HG02571 (cell line): ENCODE measurements around the gene NID1.
A peak's percentile ranks its signal among the peaks of the same experiment; 100 is the strongest.
"Not testable (repeated sequence)": the region's sequence is repeated elsewhere in the genome, so short reads cannot be mapped to it uniquely, and the experiment has no call there.

Experiments
- ATAC-seq: cut with Tn5 transposase; IDR thresholded peaks from one replicate; pipeline ENCODE4 v1.9.1; 2021; ENCODE audit warnings: mild to moderate bottlenecking, moderate library complexity; ENCODE audit not compliant: unreplicated experiment

NID1 gene

GRCh38 chr1:235939480-235939775 is 125.5 kb downstream of the NID1 start:
- no peak for ATAC-seq

DNA sequence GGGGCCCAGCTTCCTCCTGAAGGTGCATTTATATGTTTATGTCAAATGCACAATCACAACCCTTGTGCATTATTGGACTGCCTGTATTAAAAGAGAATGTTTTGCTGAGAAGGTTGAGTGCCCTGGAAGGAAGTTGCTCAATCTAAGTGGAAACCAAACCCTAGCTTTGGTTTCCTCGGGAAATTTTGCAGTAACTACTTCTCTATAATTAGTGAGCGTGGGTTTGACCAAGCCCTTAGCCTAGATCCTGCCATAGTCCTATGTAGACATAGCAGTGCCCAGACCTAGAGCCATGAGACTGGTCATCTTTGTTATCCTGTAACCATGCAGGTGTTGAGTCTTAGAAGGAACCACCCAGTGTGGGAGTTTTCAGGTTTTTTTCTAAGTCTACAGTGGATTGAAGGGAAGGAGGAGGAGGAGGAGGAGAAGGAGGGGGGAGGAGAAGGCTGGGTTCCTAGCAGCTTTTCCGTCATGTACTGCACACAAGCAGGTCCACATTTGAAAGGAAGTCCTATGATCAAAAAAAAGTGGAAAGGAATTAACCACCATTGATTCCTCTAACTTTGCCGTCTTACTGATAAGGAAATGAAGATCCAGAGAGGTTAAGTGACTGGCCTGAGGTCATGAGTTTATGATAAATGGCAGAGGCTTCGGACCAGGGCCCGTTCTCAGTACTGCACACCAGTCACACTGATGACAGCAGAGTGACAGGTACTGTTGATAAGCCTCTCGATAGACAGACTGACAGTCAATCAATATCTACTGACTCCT is 126.0 kb downstream of the NID1 start:
- ATAC-seq = peak; percentile 60

- ATAC-seq = no peak
Observed at GRCh38 chr1:235937123-235937522, 127.8 kb downstream of the NID1 start.

GRCh38 chr1:235935235-235936225 is 129.4 kb downstream of the NID1 start:
- ATAC-seq = no peak

DNA sequence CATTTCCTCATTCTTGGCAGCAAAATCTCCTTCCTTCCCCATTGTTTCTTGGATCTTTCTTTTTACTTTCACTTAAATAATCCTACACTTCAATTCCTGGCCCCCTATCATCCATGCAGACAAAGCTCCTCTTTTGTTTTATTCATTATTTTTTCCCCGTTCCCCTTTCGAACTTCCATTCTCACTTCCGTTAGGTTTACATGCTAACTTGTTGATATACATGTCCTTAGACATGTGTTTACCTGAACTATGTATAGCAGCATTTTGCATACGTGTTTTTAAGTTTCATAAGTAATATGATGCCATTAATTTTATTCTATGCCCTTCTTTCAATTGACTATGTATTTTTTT is 131.1 kb downstream of the NID1 start:
- no peak for ATAC-seq

DNA sequence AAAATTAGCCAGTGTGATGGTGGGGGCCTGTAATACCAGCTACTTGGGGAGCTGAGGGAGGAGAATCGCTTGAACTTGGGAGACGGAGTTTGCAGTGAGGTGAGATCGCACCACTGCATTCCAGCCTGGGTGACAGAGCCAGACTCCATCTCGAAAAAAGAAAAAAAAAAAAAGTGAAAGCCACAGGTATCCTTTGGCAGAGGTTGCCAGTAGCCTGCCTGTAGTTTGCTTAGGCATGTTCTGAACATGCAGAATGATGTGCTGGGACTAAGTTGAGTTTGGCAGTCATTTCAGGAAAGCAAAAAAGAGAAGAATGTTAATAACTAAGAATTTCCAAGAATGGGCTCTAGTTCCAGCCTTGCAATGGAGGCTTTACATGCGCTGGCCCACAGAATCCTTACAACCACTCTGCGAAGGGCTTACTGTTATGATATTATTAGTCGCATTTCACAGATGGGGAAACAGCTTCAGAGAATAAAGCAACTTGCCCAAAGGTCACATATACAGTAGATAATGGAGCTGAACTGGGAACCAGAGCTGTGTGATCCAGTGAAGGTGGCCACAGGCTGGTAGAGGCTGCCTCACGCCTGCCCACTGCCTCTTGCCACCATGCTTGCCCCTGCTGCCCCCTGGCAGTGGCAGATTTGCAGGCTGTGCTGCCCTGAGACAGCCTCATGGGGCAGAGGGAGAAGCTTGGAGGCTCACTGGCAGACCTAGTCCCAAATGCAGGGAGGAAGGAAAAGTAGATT is 131.7 kb downstream of the NID1 start:
- ATAC-seq = no peak

DNA sequence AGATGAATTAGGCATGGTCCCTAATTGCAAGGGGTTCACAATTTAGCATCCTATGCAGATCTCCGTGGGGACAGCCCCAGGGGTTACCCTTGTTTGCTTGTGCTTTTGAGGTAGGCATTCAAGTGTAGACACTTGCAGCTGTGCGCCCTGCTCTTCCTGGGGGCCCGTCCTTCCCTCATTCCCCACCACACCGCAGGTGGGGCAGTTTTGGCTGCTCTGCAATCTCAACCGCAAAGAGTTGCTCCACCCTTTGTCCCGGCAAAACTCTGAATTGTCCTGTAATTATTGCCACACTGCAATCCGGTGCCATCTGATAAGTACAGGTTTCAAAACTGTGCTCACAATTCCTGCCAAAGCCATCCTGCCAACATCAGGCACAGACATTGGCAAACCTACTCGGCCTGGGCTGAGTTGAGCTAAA is 132.8 kb downstream of the NID1 start:
- no peak for ATAC-seq

GRCh38 chr1:235931171-235931738 is 133.6 kb downstream of the NID1 start:
- ATAC-seq = no peak

GRCh38 chr1:235930543-235930942 is 134.3 kb downstream of the NID1 start:
- no peak for ATAC-seq

DNA sequence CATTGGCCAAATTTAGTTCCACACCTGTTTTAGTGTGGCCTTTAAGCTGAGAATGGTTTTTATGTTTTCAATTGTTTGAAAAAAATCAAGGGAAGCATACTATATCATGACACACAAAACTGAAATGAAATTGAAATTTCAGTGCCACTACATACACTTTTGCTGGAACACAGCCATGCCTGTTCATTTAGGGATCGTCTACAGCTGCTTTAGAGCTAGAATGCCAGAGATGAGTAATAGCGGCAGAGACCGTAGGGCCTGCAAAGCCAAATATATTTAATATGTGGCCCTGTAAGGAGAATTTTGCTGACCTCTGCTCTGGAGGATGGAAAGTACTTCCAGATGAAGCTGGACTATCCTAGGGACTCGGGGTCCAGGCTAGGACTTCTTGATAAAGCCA is 135.7 kb downstream of the NID1 start:
- ATAC-seq = no peak

DNA sequence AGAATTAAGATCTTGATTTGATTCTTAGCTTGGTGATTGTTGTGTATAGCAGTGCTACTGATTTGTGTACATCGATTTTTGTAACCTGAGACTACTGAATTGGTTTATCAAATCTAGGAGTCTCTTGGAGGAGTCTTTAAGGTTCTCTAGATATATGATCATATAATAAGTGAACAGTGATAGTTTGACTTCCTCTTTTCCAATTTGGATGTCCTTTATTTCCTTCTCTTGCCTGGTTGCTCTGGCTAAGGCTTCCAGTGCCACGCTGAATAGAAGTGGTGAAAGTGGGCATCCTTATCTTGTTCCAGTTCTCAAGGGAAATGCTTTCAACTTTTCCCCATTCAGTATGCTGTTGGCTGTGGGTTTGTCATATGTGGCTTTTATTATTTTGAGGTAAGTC is 136.7 kb downstream of the NID1 start:
- ATAC-seq = no peak

DNA sequence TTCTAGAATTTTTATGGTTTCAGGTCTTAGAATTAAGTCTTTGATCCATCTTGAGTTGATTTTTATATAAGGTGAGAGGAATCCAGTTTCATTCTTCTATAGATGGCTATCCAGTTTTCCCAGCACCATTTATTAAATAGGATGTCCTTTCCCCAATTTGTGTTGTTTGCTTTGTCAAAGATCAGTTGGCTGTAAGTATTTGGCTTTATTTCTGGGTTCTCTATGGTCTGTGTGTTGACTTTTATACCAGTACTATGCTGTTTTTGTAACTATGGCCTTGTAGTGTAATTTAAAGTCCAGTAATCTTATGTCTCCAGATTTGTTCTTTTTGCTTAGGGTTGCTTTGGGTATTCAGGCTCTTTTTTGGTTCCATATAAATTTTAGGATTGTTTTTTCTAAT is 137.3 kb downstream of the NID1 start:
- not testable (repeated sequence) for ATAC-seq
